Subcutaneous abdominal adipose tissue (tissue), 5 donors: ENCODE data around the gene MAGI1.

Source experiments
- H3K27ac ChIP-seq: one replicate; pipeline ENCODE4 v1.7.0; 2013; ENCODE audit warnings: low read depth, mild to moderate bottlenecking, inconsistent platforms, low read length, moderate library complexity
- H3K27me3 ChIP-seq, 5 donors: one replicate each; pipeline ENCODE4 v1.7.0; 2013; ENCODE audit warnings: low read length in 5 of 5, inconsistent platforms in 1 of 5; ENCODE audit not compliant: control insufficient read depth in 5 of 5, insufficient read depth in 4 of 5
- H3K36me3 ChIP-seq, 5 donors: one replicate each; pipeline ENCODE4 v1.7.0; 2013; ENCODE audit warnings: low read length in 5 of 5; ENCODE audit not compliant: control insufficient read depth in 5 of 5, insufficient read depth in 5 of 5
- H3K4me1 ChIP-seq, 5 donors: one replicate each; pipeline ENCODE4 v1.7.0; 2013; ENCODE audit warnings: low read length in 5 of 5, mild to moderate bottlenecking in 3 of 5, moderate library complexity in 1 of 5; ENCODE audit not compliant: control insufficient read depth in 5 of 5, insufficient read depth in 5 of 5
- H3K4me3 ChIP-seq, 5 donors: one replicate each; pipeline ENCODE4 v1.7.0; 2013; ENCODE audit warnings: low read length in 5 of 5, low read depth in 1 of 5
- H3K9ac ChIP-seq, 5 donors: one replicate each; pipeline ENCODE4 v1.7.0; 2013; ENCODE audit warnings: low read length in 5 of 5, mild to moderate bottlenecking in 4 of 5, moderate library complexity in 3 of 5
- H3K9me3 ChIP-seq, 5 donors: one replicate each; pipeline ENCODE4 v1.7.0; 2013; ENCODE audit warnings: low read length in 5 of 5; ENCODE audit not compliant: control insufficient read depth in 5 of 5
- donor health status: healthy.
- donor health status: healthy.
- donor health status: healthy.
- donor health status: healthy.
- donor health status: healthy.

The MAGI1 gene

DNA sequence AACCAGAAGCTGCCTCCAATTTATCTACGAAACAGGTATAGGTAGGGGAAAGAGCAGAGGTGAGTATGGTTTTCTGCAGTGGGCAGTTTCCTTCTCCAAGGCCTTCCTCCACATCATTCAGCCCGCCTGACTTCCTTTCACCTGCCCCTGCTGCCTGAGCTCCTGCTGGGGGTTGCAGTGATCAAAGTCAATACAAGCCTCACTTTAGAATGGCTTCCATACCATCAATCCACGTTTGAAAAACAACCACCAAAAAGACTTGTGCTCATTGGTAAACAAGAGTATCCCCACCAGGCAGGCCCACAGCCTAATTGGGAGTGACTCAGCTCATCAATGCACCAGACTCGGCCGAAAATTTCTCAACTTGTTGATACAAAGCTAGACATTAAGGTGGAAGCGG is 159.9 kb downstream of the MAGI1 start:
- Histone ChIP-seq H3K9me3 (no peaks in the 10 kb centered on the region), H3K27me3 (no peaks in the 10 kb centered on the region), H3K27ac (no peak overlapping the region), H3K36me3 (no peaks in the 10 kb centered on the region), H3K4me1 (peaks cover 0 to 14% (median 3%) of the 10 kb centered on the region in 5 donors), H3K4me3 (no peak overlapping the region), H3K9ac (no peak overlapping the region)

DNA sequence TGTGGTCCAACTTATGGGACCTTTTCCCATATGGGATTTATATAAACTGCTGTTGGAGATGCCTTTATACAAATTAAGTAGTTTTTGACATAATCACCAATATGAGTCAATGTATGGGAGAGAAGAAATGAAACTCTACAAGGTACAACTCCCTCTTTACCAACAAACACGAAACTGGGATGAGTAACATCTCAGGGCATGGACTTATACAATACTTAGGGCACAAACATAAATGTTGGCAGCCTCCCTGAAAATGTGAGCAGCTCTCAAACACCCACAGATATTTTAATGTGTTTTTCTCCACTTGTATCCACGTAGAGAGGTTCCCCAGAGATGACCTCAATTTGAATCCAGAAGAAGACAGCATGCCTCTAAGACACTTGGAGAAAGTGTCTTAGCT is 161.6 kb downstream of the MAGI1 start:
- Histone ChIP-seq H3K36me3 (no peaks in the 10 kb centered on the region), H3K9ac (no peak overlapping the region), H3K4me1 (peaks cover 0 to 9% (median 0%) of the 10 kb centered on the region in 5 donors), H3K27me3 (no peaks in the 10 kb centered on the region), H3K9me3 (no peaks in the 10 kb centered on the region), H3K4me3 (no peak overlapping the region), H3K27ac (no peak overlapping the region)

DNA sequence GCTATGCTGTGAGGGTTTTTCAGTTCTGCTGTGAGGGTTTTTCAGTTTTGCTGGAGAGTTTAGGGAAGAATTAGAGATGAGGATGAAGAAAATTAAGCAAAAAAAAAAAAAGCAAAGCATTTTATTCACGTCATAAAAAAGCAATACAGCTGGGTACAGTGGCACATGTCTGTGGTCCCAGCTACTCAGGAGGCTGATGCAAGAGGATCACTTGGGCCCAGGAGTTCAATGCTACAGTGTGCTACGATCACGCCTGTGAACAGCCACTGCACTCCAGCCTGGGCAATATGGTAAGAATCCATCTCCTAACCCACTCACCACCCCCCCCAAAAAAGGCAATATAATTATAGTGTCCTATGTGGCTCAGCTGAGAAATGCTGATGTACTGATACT is 162.7 kb downstream of the MAGI1 start:
- Histone ChIP-seq H3K9ac (no peak overlapping the region), H3K4me1 (peaks cover 3 to 14% (median 7%) of the 10 kb centered on the region in 5 donors), H3K9me3 (no peaks in the 10 kb centered on the region), H3K4me3 (no peak overlapping the region), H3K27me3 (no peaks in the 10 kb centered on the region), H3K36me3 (no peaks in the 10 kb centered on the region), H3K27ac (no peak overlapping the region)

GRCh38 chr3:65875393-65876027 is 163.2 kb downstream of the MAGI1 start:
- H3K4me1 ChIP-seq: peaks cover 3 to 16% (median 7%) of the 10 kb centered on the region in 5 donors
- no peak overlapping the region for H3K9ac ChIP-seq
- H3K4me3 ChIP-seq: no peak overlapping the region
- no peaks in the 10 kb centered on the region for H3K27me3 ChIP-seq
- no peaks in the 10 kb centered on the region for H3K9me3 ChIP-seq
- H3K27ac ChIP-seq: no peak overlapping the region
- H3K36me3 ChIP-seq: no peaks in the 10 kb centered on the region

- H3K9me3 ChIP-seq: no peaks in the 10 kb centered on the region
- H3K36me3 ChIP-seq: no peaks in the 10 kb centered on the region
- no peaks in the 10 kb centered on the region for H3K27me3 ChIP-seq
- no peak overlapping the region for H3K9ac ChIP-seq
- H3K4me1 ChIP-seq: peaks cover 3 to 23% (median 7%) of the 10 kb centered on the region in 5 donors
- H3K4me3 ChIP-seq: no peak overlapping the region
- H3K27ac ChIP-seq: no peak overlapping the region
These were observed 164.8 kb downstream of the MAGI1 start for GRCh38 chr3:65873869-65874268.

GRCh38 chr3:65873028-65873427 is 165.7 kb downstream of the MAGI1 start:
- H3K27ac ChIP-seq: no peak overlapping the region
- H3K4me1 ChIP-seq: peaks cover 3 to 23% (median 7%) of the 10 kb centered on the region in 5 donors
- H3K27me3 ChIP-seq: no peaks in the 10 kb centered on the region
- no peak overlapping the region for H3K4me3 ChIP-seq
- H3K36me3 ChIP-seq: no peaks in the 10 kb centered on the region
- no peak overlapping the region for H3K9ac ChIP-seq
- H3K9me3 ChIP-seq: no peaks in the 10 kb centered on the region

DNA sequence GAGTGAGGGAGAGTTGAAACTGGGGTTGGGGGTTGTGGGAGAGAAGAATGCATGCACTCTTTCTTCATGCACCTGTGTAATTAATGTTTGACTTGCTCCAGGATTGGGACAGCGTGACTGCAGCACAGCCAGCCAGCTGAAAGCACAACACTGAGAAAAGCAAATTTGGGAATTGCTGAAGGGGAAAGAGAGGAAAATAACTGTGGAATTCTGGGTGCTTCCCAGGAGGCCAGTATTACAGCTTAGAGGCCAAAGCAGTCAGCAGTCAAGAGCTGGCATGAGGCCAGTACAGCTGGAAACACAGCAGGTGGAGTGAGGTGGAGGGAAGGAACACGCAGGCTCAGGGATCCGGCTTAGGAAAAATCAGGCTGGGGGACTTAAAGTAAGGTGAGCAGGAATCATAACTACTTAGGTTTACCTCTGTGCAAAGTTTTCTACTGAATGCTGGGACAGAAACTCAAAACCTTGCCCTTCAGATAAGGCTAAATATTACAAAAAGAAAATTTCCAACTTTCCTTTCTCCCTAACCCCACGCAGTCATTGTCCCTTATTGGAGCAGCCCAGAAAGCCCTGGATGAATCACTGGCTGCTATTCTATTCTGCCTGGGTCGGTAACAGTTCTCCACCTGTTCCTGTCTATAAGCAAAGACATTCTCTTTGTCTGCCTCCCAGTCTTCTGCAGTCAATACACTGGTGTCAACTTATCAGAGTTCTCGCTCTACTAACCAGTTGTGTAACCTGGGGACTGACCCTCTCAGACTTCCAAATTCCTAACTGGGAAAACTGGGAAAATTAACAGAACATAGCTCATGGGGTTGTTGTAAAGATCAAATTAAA is 167.2 kb downstream of the MAGI1 start:
- Histone ChIP-seq H3K4me3 (no peak overlapping the region), H3K36me3 (no peaks in the 10 kb centered on the region), H3K27me3 (no peaks in the 10 kb centered on the region), H3K9ac (no peak overlapping the region), H3K9me3 (no peaks in the 10 kb centered on the region), H3K27ac (no peak overlapping the region), H3K4me1 (peaks cover 3 to 23% (median 7%) of the 10 kb centered on the region in 5 donors)

DNA sequence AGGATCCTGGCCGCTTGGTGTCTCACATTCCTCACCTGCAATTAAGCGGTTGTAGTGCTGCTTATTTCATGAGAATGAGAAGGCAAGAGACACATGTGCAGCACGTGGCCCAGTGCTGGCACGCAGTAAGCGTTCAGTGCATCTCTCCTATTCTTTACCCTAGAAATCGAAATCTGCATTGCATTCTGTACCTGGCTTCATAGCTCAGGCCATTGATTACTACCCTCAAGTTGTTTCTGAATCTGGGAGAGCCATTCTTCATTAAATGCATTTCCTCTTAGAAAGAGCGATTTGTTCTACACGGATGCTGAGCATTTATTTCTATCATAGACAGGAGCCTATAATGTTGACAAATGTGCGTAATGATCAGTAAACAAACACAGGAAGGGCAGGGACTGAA is 168.9 kb downstream of the MAGI1 start:
- Histone ChIP-seq H3K27ac (no peak overlapping the region), H3K9ac (no peak overlapping the region), H3K27me3 (no peaks in the 10 kb centered on the region), H3K36me3 (no peaks in the 10 kb centered on the region), H3K4me3 (no peak overlapping the region), H3K9me3 (no peaks in the 10 kb centered on the region), H3K4me1 (peaks cover 3 to 19% (median 7%) of the 10 kb centered on the region in 5 donors)

DNA sequence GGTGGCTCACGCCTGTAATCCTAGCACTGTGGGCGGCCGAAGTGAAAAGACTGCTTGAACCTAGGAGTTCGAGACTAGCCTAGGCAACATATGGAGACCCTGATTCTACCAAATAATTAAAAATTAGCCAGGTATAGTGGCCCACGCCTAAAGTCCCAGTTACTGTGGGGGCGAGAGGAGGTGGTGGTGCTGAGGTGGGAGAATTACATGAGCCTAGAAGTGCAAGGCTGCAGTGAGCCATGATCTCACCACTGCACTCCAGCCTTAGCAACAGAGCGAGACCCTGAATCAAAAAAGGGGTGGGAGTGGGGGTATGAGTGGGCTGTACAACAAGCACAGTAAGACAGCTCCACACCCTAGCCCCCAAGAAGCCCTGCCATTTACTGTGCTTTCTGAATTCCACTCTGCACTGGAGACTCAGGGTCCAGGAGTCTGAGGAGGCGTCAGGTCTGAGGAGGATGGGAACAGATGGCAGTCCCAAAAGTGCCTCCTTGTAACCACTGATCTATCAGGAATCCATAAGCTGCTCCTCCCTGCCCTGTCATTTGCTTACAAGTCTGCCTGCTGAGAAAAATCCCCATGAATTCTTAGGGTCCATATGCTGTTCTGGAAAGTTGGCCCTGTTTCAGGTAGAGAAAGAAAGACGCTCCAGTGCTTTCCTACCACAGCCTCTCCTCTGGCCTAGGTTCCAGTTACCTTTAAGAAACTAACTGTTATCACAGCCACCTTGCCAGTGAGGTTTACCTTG is 171.1 kb downstream of the MAGI1 start:
- no peak overlapping the region for H3K9ac ChIP-seq
- no peak overlapping the region for H3K4me3 ChIP-seq
- peaks cover 3 to 19% (median 7%) of the 10 kb centered on the region in 5 donors for H3K4me1 ChIP-seq
- H3K27me3 ChIP-seq: no peaks in the 10 kb centered on the region
- no peaks in the 10 kb centered on the region for H3K9me3 ChIP-seq
- H3K36me3 ChIP-seq: no peaks in the 10 kb centered on the region
- H3K27ac ChIP-seq: no peak overlapping the region
